Inferior parietal cortex (tissue), 1 donor: Measurements from ENCODE around the gene NKAP.
"Not testable (repeated sequence)": the region's sequence is repeated elsewhere in the genome, so short reads cannot be mapped to it uniquely, and the experiment has no call there.

Experiments
- DNase-seq: peaks from one replicate; pipeline ENCODE4 v3.0.0-alpha.2; 2016; ENCODE audit errors: extremely low spot score

Gene NKAP

DNA sequence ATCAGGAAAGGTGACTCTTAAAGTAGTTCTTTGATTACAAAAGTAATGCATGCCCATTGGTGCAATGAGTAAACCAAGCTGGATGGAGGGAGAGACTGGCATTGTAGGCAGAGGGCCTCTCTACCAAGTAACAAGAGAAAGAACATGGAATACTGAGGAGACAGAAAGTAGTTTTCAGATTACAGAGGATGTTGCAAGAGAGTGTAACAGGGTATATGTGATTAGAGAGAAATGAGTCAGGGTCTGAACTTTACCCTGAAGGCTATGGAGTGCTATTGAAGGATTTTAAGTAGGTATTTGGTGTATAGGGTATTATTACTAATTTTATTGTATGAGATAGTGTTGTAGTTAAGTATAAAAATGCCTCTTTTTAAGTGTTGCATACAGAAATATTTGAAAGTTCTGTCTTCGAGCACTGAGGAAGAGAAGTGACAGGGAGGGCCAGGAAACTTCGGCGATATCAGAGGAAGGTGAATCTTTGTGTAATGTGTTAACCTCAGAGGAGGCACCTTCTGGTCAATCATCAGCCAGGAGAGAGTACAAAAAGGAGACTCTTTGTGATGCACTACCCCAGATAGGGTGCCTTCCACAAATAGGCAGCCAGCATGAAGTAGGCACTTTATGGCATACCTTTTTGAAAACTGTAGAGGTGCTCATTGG is 8.2 kb downstream of the NKAP start:
- DNase-seq = no peak

DNA sequence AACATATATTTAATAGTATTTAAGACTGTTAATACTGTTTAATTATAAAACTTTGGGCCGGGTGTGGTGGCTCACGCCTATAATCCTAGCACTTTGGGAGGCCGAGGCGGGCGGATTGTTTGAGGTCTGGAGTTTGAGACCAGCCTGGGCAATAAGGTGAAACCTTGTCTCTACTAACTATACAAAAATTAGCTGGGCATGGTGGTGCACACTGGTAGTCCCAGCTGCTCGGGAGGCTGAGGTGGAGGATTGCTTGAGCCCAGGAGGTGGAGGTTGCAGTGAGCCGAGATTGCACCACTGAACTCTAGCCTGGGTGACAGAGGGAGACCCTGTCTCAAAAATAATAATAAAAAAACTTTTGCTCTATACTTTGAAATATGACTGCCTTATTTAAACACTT is 21.2 kb downstream of the NKAP start:
- not testable (repeated sequence) for DNase-seq

DNA sequence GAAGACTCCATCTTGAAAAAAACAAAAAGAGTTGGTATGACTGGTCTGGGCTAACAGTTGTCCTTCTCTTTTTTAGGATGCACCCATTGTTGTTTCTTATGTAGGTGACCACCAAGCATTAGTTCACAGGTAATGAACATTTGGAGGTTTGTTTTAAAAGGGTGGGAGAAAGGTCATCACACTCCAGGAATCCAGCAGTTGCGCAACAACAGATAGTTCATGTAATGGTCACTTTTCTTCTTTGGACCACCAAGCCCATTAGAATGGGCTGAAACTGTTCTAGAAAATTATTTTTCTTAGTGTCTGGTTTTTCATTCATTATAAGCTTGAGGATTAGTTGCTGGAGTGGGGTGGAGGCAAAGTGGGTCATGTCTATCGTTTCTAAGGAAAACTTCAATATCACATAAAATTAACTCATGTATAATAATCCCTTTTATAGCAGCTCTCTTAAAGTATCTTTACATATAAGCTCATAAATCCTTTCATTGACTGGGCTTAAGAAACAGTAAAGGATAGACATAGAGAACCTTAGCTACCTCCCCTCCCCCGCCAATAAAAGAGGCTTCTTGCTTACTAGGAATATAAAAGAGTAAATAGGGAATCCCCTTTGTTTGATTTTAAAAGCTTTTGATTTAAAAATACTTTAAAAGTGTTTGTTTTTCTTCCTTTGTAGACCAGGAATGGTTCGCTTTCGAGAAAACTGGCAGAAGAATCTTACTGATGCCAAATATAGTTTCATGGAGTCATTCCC is 23.5 kb downstream of the NKAP start:
- DNase-seq = no peak

DNA sequence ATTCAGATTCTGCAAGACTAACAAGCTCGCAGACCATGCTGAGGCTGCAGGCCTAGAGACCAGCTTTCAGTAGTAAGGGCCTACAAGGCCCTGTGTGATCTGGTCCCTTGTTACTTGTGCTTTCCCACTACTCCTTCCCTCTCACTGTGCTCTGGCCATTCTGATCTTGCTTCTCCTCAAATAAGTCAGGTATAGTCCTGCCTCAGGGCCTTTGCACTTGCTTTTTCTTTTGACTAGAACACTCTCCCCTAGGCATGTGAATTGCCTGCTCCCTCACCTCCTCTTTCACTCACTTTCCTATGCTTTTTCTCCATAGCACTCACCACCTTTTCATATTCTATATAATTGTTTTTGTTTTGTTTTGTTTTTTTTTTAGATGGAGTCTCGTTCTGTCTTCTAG is 25.7 kb downstream of the NKAP start:
- no peak for DNase-seq

DNA sequence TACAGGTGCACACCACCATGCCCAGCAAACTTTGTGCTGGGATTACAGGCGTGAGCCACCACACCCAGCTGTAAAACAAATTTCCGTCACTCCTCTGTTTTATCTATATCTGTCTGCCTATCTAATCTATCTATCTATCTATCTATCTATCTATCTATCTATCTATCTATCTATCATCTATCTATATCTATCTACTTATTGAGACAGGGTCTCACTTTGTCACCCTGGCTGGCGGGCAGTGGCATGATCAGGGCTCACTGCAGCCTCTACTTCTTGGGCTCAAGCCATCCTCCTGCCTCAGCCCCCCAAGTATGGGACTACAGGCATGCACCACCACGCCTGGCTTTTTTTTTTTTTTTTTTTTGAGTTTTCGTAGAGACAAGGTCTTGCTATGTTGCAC is 27.2 kb downstream of the NKAP start:
- DNase-seq = no peak

DNA sequence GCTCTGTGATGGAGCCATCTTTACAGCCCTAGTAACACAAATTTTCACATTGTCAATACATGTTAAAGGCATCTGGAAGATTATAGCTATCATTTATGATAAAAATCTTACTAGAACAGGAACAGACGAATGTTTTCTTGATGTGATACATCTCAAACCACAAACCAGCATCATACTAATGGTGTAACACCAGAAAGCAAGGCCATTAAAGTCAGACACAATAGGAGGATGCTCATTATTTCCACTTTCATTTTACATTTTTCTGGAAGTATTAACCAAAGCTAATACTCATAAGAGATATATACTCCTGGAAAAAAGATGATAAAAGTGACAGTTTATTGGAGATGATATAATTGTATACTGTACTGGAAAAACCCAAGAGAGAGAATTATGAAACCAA is 42.6 kb downstream of the NKAP start:
- DNase-seq = no peak

DNA sequence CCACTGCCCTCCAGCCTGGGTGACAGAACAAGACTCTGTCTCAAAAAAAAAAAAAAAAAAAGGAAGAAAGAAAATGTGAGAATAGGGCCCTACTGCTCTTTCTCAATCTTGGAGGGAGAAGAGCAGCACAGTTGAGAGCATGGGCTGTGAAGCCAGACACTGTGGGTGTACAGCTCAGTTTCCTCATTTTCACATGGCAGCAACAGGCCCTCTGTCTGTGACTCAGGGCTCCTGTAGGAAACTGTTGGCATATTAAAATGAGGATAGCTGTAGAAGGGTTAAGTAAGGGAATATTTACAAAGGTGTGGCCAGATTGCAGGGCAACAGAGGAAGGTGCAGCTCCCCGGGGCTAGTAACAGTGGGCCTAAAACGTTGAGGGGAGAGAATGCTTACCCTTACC is 44.4 kb downstream of the NKAP start:
- DNase-seq = no peak

DNA sequence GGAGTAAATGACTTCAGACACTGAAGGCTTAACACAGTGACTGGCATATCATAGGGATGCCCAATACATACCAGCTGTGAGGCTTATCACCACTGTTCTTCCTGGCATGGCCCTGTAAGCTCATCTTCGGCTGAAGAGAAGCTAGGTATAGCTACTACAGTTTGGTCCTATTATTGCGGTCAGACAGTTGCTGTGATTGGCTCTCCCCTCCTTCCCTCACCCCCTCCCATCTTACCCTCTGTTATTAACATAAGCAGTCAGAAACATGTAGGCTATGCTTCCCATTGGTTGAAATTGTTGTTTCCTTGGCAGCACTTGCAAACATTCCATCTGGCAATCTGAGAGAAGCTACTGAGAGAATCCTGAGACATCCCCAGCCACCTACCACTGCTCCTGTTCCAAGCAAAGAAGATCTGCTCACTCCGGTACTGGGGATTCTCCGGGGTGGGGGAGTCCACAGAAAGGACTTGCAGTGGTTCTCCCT is 47.7 kb downstream of the NKAP start, which contains the start of gene AKAP14:
Gene AKAP14, plus strand, starts transcription at position 51 of the 484 bp plus-strand sequence. CDS start 7,331 bp downstream, outside the sequence.
- no peak for DNase-seq

DNA sequence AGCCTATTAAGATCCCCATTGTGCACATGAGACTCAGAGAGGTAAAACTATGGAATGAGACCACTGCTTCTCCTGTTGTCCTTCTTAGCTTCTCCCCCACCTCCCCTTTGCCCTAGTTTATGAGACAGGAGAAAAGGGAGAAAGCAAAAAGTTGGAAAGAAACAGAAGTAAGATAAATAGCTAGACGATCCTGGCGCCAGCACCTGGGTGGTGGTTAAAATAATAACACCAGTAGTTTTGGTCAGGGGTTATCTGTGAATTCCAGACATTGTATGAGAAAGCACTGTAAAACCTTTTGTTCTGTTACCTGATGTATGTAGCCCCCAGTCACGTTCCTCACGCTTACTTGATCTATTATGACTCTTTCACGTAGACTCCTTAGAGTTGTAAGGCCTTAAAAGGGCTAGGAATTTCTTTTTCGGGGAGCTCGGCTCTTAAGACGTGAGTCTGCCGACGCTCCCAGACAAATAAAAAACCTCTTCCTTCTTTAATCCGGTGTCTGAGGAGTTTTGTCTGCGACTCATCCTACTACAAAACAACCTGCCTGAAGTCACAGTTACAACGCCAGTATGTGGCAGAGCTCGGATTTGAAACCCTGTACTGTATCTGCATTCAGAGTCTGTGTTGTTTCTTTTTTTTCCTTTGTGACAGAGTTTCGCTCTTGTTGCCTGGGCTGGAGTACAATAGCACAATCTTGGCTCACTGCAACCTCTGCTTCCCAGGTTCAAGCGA is 51.4 kb downstream of the NKAP start:
- DNase-seq = not testable (repeated sequence)

DNA sequence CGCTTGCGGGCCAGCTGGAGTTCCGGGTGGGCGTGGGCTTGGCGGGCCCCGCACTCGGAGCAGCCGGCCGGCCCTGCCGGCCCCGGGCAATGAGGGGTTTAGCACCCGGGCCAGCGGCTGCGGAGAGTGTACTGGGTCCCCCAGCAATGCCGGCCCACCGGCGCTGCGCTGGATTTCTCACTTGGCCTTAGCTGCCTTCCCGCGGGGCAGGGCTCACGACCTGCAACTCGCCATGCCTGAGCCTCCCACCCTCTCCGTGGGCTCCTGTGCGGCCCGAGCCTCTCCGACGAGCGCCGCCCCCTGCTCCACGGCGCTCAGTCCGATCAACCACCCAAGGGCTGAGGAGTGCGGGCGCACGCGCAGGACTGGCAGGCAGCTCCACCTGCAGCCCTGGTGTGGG is 52.9 kb downstream of the NKAP start:
- DNase-seq = not testable (repeated sequence)

DNA sequence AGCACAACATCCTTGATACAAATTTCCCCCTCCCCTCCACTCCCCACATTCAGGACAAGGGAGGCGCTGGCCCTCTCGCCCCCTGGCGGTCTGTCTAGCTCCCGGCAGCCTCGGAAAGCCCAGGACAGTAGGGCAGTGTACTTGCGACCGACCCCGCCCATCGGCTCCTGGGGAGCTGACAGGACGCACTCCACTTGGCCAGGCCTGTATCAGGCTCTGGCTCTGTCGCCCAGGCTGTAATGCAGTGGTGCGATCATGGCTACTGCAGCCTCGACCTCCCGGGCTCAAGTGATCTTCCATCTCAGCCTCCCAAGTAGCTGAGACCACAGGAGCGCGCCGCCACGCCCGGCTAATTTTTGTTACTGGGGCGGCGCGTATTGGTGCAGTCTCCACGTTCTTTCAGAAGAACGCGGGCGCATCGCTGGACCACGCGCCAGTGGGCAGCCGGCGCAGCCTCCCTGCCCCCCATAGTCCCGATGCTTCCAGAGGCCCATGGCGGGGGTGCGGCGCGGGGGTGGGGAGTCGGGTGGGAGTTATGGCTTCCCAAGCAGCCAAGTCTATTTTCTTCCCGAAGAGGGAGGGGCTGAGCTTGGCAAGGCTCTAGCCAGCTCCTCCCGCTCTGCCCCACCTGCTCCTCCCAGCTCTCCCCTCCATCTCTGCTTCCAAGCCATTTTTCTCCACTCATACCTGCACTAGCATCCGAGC is 55.7 kb downstream of the NKAP start:
- DNase-seq = no peak

DNA sequence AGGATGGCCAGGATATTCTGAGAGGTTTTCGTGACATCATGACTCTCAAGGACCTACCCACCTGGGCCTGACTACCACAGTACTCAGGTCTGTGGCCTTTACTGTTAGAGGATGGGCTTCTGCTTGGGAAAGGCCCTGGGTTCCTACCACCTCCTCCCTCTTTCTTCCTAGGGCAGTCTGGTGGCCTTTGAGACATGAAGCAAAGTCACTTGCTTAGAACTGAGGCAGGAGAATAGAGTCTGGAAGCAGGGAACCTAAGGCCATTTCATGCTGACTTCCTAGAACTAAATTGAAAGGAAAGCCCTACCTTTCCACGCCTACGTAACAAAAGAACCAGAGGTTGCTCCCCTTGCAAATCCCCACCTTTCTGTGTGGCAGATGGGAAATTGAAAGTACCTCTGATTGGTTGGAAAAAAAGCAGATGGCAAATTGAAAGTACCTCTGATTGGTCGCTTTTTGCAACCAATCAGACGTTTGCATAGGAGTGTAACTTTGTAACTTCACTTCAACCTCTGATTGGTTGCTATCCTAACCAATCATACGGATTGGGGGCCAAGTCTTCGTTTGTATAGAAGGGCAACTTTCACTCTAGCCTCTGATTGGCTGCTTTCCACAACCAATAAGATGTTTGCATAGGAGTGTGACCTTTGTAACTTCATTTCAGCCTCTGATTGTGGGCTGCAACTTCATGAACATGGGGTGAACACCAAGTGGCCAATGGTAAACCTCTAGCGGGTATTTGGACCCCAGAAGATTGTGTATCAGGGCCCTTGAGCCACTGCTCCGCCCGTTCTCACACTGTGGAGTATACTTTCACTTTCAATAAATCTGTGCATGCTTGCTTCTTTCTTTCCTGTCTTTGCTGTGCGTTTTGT is 57.8 kb downstream of the NKAP start:
- DNase-seq = peak; percentile 6

DNA sequence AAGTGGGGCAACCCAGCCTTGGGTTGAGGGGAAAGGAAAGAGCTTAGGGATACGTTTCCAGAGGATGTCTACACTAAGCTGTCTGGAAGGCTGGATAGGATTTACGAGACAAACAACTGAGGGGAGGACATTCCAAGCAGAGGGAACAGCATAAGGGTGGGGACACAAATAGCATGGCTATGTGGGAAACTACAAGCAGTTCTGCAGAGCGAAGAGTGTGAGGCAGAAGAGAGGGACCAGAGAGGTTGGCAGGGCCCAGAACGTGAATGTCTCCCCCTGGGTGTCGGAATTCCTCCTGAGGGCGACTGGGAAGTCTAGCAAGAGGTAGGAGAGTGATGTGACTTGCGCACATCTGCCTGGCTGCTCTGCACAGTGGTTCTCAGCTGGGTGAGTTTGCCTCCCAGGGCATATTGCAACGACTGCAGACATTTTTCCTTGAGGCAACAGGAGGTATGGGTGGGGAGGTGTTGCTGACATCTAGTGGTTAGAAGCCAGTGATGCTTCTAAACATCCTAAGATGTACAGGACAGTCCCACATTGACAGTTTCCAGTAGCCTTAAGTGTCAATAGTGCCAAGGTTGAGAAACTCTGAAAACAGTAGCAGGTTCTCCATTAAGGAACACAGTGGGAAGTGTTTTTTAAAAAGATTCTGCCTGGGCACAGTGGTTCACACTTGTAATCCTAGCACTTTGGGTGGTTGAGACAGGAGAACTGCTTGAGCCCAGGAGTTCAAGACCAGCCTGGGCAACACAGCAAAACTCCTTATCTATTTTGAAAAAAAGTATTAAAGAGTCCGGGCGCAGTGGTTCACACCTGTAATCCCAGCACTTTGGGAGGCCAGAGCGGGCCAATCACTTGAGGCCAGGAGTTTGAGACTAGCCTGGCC is 62.8 kb downstream of the NKAP start:
- peak; percentile 13 for DNase-seq

DNA sequence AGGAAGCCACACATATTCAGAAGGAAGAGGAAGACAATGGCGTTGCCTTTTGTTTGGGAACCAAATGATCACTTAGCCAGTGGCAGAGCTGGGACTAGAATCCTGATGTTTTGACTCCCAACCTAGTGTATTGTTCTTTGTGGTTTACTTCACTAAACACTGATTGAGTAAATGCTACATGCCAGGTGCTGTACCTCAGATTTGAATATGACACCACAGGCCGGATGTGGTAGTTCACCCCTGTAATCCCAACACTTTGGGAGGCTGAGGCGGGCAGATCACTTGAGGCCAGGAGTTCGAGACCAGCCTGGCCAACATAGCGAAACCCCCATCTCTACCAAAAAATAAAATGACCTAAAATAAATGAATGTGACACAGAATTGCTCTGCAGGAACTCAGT is 63.5 kb downstream of the NKAP start:
- no peak for DNase-seq

DNA sequence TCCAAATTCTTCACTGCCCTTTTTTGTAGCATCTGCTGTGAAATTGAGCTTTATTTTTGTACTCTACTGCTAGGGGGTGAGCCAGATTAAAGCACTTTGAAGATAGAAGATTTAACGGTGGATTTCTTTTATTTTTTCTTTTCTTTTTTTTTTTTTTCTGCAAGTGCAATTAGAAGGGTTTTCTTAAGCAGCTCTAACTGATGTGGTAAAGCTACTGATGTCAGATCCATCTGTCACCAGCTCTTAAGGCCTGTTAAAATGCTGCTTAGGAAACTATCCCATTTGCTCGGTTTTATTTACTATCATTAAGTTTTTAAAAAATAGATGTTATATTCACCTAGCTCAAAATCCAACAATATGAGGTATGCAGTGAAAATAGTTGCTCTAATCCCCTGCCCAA is 64.8 kb downstream of the NKAP start:
- no peak for DNase-seq

DNA sequence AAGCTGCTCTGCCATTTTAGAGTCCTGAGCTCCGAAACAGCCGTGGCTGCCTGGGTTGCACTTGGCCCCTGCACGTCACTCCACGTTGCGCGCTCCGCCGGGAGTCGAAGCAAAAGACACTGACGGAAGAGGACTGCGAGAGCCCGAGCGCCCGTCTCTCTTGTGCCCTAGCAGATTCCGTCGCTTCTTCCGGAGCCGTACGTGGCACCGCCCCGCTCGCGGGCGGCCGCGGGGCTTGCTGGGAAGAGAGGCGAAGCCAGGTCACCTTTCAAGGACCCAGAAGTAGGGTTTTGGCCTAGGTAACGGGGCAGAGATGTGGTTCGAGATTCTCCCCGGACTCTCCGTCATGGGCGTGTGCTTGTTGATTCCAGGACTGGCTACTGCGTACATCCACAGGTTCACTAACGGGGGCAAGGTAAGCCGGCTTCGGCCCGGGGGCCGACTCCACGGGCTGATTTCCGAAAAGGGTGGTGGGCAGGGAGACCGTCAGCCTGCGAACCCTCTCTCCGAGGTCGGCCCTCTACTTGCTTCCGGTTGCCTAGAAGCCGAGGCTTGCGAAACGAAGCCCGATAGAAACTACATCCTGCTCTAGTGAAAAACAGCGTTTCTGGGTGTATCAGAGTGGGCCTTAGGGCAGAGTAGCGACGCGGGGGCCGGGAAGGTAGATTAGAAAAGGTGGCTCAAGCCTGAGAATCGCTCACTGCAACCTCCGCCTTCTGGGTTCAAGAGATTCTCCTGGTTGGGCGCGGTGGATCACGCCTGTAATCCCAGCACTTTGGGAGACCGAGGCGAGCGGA is 71.8 kb downstream of the NKAP start, which contains the start of the genes NDUFA1 and RNF113A:
Gene NDUFA1, plus strand, starts transcription at position 234 of the 797 bp plus-strand sequence. Its CDS starts 80 bp downstream, at position 314.
Gene RNF113A, minus strand, starts transcription at position 135 of the 797 bp plus-strand sequence. Its CDS starts 120 bp downstream, at position 15.
- DNase-seq = peak; percentile 83

DNA sequence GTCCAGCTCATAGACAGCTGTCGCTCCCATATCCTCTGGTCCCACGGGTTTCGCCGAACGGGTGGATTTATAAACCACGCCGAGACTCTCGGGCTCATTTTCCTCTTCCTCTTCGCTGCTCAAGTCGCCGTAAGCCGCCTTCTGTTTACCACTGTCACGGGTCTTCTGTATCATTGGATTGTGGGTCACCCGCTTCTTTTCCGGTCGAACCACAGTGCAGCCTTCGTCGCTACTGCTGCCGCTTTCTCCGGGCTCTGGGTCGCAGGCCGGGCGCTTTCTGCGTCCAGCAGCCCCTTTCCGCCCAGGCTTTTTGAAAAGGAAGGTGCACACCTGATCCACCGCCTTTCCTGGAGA is 72.3 kb downstream of the NKAP start:
- no peak for DNase-seq
